Caco-2 (cell line): ENCODE results near the gene GCA. TPM values are rescaled to one million over a fixed set of nuclear protein-coding genes. Genes with fewer than 3 reads are reported as not detected.

ENCODE experiments used
- BruUV-seq: library from RNA; stranded (reverse); fragments of 400-500 nt; replicated peaks from 2 replicates; lab custom pipeline; 2021; lab: Mats Ljungman, UMichigan
- CTCF ChIA-PET: fragments of 300-600 bp; sonication (Branson Sonifier 250); formaldehyde crosslinking; loops from one replicate; lab custom pipeline; 2022; ENCODE audit warnings: antibody characterized with exemption; lab: Charles Lee
- POLR2A ChIA-PET: fragments of 300-600 bp; sonication (Branson Sonifier 250); formaldehyde crosslinking; loops from one replicate; lab custom pipeline; 2022; ENCODE audit warnings: antibody characterized with exemption; lab: Charles Lee
- DNase-seq, 2 experiments: peaks; one replicate each; pipeline versions ENCODE4 v3.0.0 to v3.0.0-alpha.2; 2020 to 2022
- H3K27me3 ChIP-seq: replicated peaks from 2 replicates; pipeline ENCODE4 v1.6.0; 2011; ENCODE audit warnings: low read length; ENCODE audit not compliant: control insufficient read depth, insufficient read depth
- H3K36me3 ChIP-seq: 2 replicates; pipeline ENCODE4 v1.5.1; 2011; ENCODE audit warnings: low read length; ENCODE audit not compliant: control insufficient read depth, insufficient read depth
- H3K4me1 ChIP-seq: fragments of 250-450 bp; sonication (Bioruptor Pico); 2 replicates; pipeline ENCODE4 v1.5.1; 2020; ENCODE audit warnings: mild to moderate bottlenecking
- H3K4me3 ChIP-seq: 2 replicates; pipeline ENCODE4 v1.5.1; 2011; ENCODE audit warnings: low read depth, mild to moderate bottlenecking, control low read depth, low read length
- H3K9me3 ChIP-seq: fragments of 250-450 bp; sonication (Bioruptor Pico); 2 replicates; pipeline ENCODE4 v1.5.1; 2020; ENCODE audit warnings: mild to moderate bottlenecking, moderate library complexity
- H3K27ac Mint-ChIP-seq: one replicate; pipeline ENCODE4 v1.8.0; 2022; ENCODE audit warnings: mixed read lengths; ENCODE audit not compliant: unreplicated experiment
- H3K27me3 Mint-ChIP-seq: one replicate; pipeline ENCODE4 v1.8.0; 2022; ENCODE audit warnings: mixed read lengths; ENCODE audit not compliant: insufficient read depth, unreplicated experiment
- H3K36me3 Mint-ChIP-seq: one replicate; pipeline ENCODE4 v1.8.0; 2022; ENCODE audit warnings: mild to moderate bottlenecking, mixed read lengths; ENCODE audit not compliant: insufficient read depth, unreplicated experiment
- H3K4me1 Mint-ChIP-seq: one replicate; pipeline ENCODE4 v1.8.0; 2022; ENCODE audit warnings: low read depth, mixed read lengths; ENCODE audit not compliant: unreplicated experiment
- H3K4me3 Mint-ChIP-seq: one replicate; pipeline ENCODE4 v1.8.0; 2022; ENCODE audit warnings: mild to moderate bottlenecking, moderate library complexity, mixed read lengths; ENCODE audit not compliant: unreplicated experiment
- H3K9me3 Mint-ChIP-seq: one replicate; pipeline ENCODE4 v1.8.0; 2022; ENCODE audit warnings: mixed read lengths; ENCODE audit not compliant: unreplicated experiment
- CTCF ChIP-seq, 2 experiments: fragments of 200-600 bp in 1 of 2; IDR thresholded peaks; 1 replicate in 1 of 2; 2 replicates in 1 of 2; pipeline versions ENCODE4 v1.5.1 to v1.8.0; 2011 to 2022; ENCODE audit warnings: antibody characterized with exemption in 1 of 2, control low read depth in 1 of 2, inconsistent platforms in 1 of 2, low read depth in 1 of 2, low read length in 1 of 2, mild to moderate bottlenecking in 1 of 2, moderate library complexity in 1 of 2; ENCODE audit not compliant: insufficient read depth in 1 of 2, severe bottlenecking in 1 of 2, unreplicated experiment in 1 of 2
- intact Hi-C: fragments of 100-400 bp; cut with micrococcal nuclease; formaldehyde crosslinking; loops from one replicate; pipeline ENCODE4 v1.10.0; 2022; ENCODE audit not compliant: unreplicated experiment
- total RNA-seq: library from RNA; stranded (reverse); gene quantifications from 2 replicates; pipeline ENCODE4 v1.2.3, GENCODE V29; 2022

Gene GCA
- total RNA-seq, 1 experiment from 2014 or later, result 29.4 TPM

GRCh38 chr2:162318328-162319180 is 25.4 kb upstream of the GCA start, which contains the start of gene IFIH1:
TSS of gene IFIH1 (minus strand) at chr2:162318684. CDS start at chr2:162318307, 377 bp downstream.
- BruUV-seq, result no TSS peak
- peak; percentile 82 to 84 for DNase-seq
- no peaks in the 10 kb centered on the region for H3K9me3 ChIP-seq
- no peaks in the 10 kb centered on the region for H3K27me3 Mint-ChIP-seq
- no peaks in the 10 kb centered on the region for H3K4me1 Mint-ChIP-seq
- intact Hi-C loops, result loop anchor here (2.0 kb wide), 1 partner anchor 16 kb away; no protein-coding TSS in a partner anchor
- ChIA-PET CTCF (interaction anchor here (0.8 to 1.0 kb wide), 2 partner anchors 16 to 21 kb away, joined by 3 read pairs; no protein-coding TSS in a partner anchor), POLR2A (interaction anchor here (0.6 to 1.0 kb wide), 3 partner anchors 10 to 358 kb away, joined by 3 to 4 read pairs (median 3); no protein-coding TSS in a partner anchor)
- no peaks in the 10 kb centered on the region for H3K9me3 Mint-ChIP-seq
- no peaks in the 10 kb centered on the region for H3K4me1 ChIP-seq
- no peaks in the 10 kb centered on the region for H3K36me3 Mint-ChIP-seq
- H3K27me3 ChIP-seq, result no peaks in the 10 kb centered on the region
- peak within 1 kb of the TSS; percentile 56 for H3K4me3 ChIP-seq
- H3K36me3 ChIP-seq, result no peaks in the 10 kb centered on the region
- peak within 1 kb of the TSS; percentile 92 for H3K27ac Mint-ChIP-seq
- TF ChIP-seq CTCF (IDR thresholded peaks at IDR 0.05; ENCODE audit: insufficient read depth in 1 of 2, low read depth in 1 of 2, low read length in 1 of 2, severe bottlenecking in 1 of 2, unreplicated experiment in 1 of 2), result peak; percentile 41 to 58
- peak within 1 kb of the TSS; percentile 92 for H3K4me3 Mint-ChIP-seq

- Histone ChIP-seq H3K4me3 (no peak overlapping the region), H3K27me3 (no peaks in the 10 kb centered on the region), H3K4me1 (no peaks in the 10 kb centered on the region), H3K36me3 (no peaks in the 10 kb centered on the region), H3K9me3 (no peaks in the 10 kb centered on the region)
- Mint-ChIP-seq H3K9me3 (no peaks in the 10 kb centered on the region), H3K4me1 (no peaks in the 10 kb centered on the region), H3K36me3 (no peaks in the 10 kb centered on the region), H3K4me3 (no peak overlapping the region), H3K27ac (no peak overlapping the region), H3K27me3 (no peaks in the 10 kb centered on the region)
- DNase-seq, result no peak
- TF ChIP-seq CTCF (IDR thresholded peaks at IDR 0.05; ENCODE audit: insufficient read depth in 1 of 2, low read depth in 1 of 2, low read length in 1 of 2, severe bottlenecking in 1 of 2, unreplicated experiment in 1 of 2), result no peak
- POLR2A ChIA-PET, result no interaction called here
- no TSS peak for BruUV-seq
- intact Hi-C loops, result no loop called here
- CTCF ChIA-PET, result interaction anchor here (0.6 kb wide), 1 partner anchor 23 kb away, joined by 3 read pairs; no protein-coding TSS in a partner anchor
Observed at GRCh38 chr2:162320864-162321517, 22.9 kb upstream of the GCA start.

GRCh38 chr2:162324953-162325352 is 19.0 kb upstream of the GCA start:
- POLR2A ChIA-PET, result no interaction called here
- CTCF ChIA-PET, result no interaction called here
- no peak for TF ChIP-seq CTCF (IDR thresholded peaks at IDR 0.05; ENCODE audit: insufficient read depth in 1 of 2, low read depth in 1 of 2, low read length in 1 of 2, severe bottlenecking in 1 of 2, unreplicated experiment in 1 of 2)

More at GRCh38 chr2:162324953-162325352, 19.0 kb upstream of the GCA start:
- H3K36me3 Mint-ChIP-seq, result no peaks in the 10 kb centered on the region
- Histone ChIP-seq H3K4me3 (no peak overlapping the region), H3K9me3 (no peaks in the 10 kb centered on the region), H3K4me1 (no peaks in the 10 kb centered on the region), H3K27me3 (no peaks in the 10 kb centered on the region), H3K36me3 (no peaks in the 10 kb centered on the region)
- no peaks in the 10 kb centered on the region for H3K27me3 Mint-ChIP-seq
- no peak for DNase-seq
- intact Hi-C loops, result no loop called here
- no TSS peak for BruUV-seq
- no peak overlapping the region for H3K4me3 Mint-ChIP-seq
- no peak overlapping the region for H3K27ac Mint-ChIP-seq
- H3K4me1 Mint-ChIP-seq, result no peaks in the 10 kb centered on the region
- no peaks in the 10 kb centered on the region for H3K9me3 Mint-ChIP-seq
